Lower leg skin (tissue), 3 donors: Measurements from ENCODE around the gene ZCCHC13.
"Not testable (repeated sequence)": the region's sequence is repeated elsewhere in the genome, so short reads cannot be mapped to it uniquely, and the experiment has no call there.

ENCODE experiments used
- CTCF ChIP-seq, 3 donors: fragments of 450-650 bp; IDR thresholded peaks; one replicate each; pipeline ENCODE4 v1.5.1; 2016; ENCODE audit warnings: antibody characterized with exemption in 3 of 3, mild to moderate bottlenecking in 3 of 3, moderate library complexity in 2 of 3
- POLR2A ChIP-seq, 2 donors: fragments of 450-650 bp; IDR thresholded peaks; one replicate each; pipeline ENCODE4 v1.6.1; 2016 to 2017; ENCODE audit warnings: antibody characterized with exemption in 2 of 2, mild to moderate bottlenecking in 1 of 2, moderate library complexity in 1 of 2

- TF ChIP-seq CTCF, POLR2A (IDR thresholded peaks at IDR 0.05): not testable (repeated sequence)
Measured at GRCh38 chrX:74342211-74342610, 38.2 kb downstream of the ZCCHC13 start.
